Glutamatergic neuron (in vitro differentiated cells): ENCODE results near the gene MIPOL1. TPM values are rescaled to one million over a fixed set of nuclear protein-coding genes. Genes with fewer than 3 reads are reported as not detected.
"Not testable (repeated sequence)": the region's sequence is repeated elsewhere in the genome, so short reads cannot be mapped to it uniquely, and the experiment has no call there.

ENCODE experiments used
- DNase-seq: peaks from one replicate; pipeline ENCODE4 v3.0.0; 2022
- H3K27ac Mint-ChIP-seq: one replicate; pipeline ENCODE4 v1.8.0; 2020; ENCODE audit warnings: mild to moderate bottlenecking, mixed read lengths, inconsistent platforms; ENCODE audit not compliant: unreplicated experiment
- H3K27me3 Mint-ChIP-seq: one replicate; pipeline ENCODE4 v1.8.0; 2020; ENCODE audit warnings: mild to moderate bottlenecking, moderate library complexity, mixed read lengths, inconsistent platforms; ENCODE audit not compliant: unreplicated experiment
- H3K36me3 Mint-ChIP-seq: one replicate; pipeline ENCODE4 v1.8.0; 2020; ENCODE audit warnings: mild to moderate bottlenecking, mixed read lengths, inconsistent platforms; ENCODE audit not compliant: unreplicated experiment
- H3K4me1 Mint-ChIP-seq: one replicate; pipeline ENCODE4 v1.8.0; 2020; ENCODE audit warnings: mild to moderate bottlenecking, low read depth, mixed read lengths, inconsistent platforms; ENCODE audit not compliant: unreplicated experiment
- H3K4me3 Mint-ChIP-seq: one replicate; pipeline ENCODE4 v1.8.0; 2020; ENCODE audit warnings: mild to moderate bottlenecking, mixed read lengths, inconsistent platforms; ENCODE audit not compliant: unreplicated experiment
- H3K9me3 Mint-ChIP-seq: one replicate; pipeline ENCODE4 v1.8.0; 2020; ENCODE audit warnings: mild to moderate bottlenecking, moderate library complexity, mixed read lengths, inconsistent platforms; ENCODE audit not compliant: unreplicated experiment
- CTCF ChIP-seq: fragments of 200-600 bp; sonication (generic); IDR thresholded peaks from one replicate; pipeline ENCODE4 v1.5.0; 2021; ENCODE audit not compliant: partially characterized antibody, unreplicated experiment
- total RNA-seq: library from RNA; stranded (reverse); fragmentation: NEBNext Ultra II Directional; extraction: Animal tissue kit (Norgen Biotek cat#: 25700); gene quantifications from one replicate; pipeline ENCODE4 v1.2.1, GENCODE V29; 2021; ENCODE audit not compliant: unreplicated experiment

The MIPOL1 gene
- total RNA-seq, 1 donor from 2014 or later: 14.5 TPM

GRCh38 chr14:37553935-37554550, 356.3 kb downstream of the MIPOL1 start:
- H3K27ac Mint-ChIP-seq: no peak overlapping the region
- H3K36me3 Mint-ChIP-seq: peaks cover 22% of the 10 kb centered on the region
- DNase-seq: no peak
- TF ChIP-seq CTCF: no peak
- peaks cover 2% of the 10 kb centered on the region for H3K27me3 Mint-ChIP-seq
- H3K4me1 Mint-ChIP-seq: no peaks in the 10 kb centered on the region
- H3K9me3 Mint-ChIP-seq: peaks cover 6% of the 10 kb centered on the region
- no peak overlapping the region for H3K4me3 Mint-ChIP-seq

- DNase-seq, H3K9me3 Mint-ChIP-seq, H3K27ac Mint-ChIP-seq: not testable (repeated sequence)
Measured at GRCh38 chr14:37555596-37555995, 357.9 kb downstream of the MIPOL1 start.

GRCh38 chr14:37558740-37559139, 361.0 kb downstream of the MIPOL1 start:
- Mint-ChIP-seq H3K36me3 (peaks cover 18% of the 10 kb centered on the region), H3K27ac (no peak overlapping the region), H3K4me3 (no peak overlapping the region), H3K27me3 (peaks cover 2% of the 10 kb centered on the region), H3K4me1 (no peaks in the 10 kb centered on the region), H3K9me3 (peaks cover 6% of the 10 kb centered on the region)
- DNase-seq: no peak
- no peak for TF ChIP-seq CTCF

More at GRCh38 chr14:37555596-37555995, 357.9 kb downstream of the MIPOL1 start:
- peaks cover 22% of the 10 kb centered on the region for H3K36me3 Mint-ChIP-seq
- H3K4me1 Mint-ChIP-seq, H3K4me3 Mint-ChIP-seq, H3K27me3 Mint-ChIP-seq: not testable (repeated sequence)

GRCh38 chr14:37559386-37559785, 361.6 kb downstream of the MIPOL1 start:
- Mint-ChIP-seq H3K9me3 (peaks cover 6% of the 10 kb centered on the region), H3K36me3 (peaks cover 13% of the 10 kb centered on the region), H3K27ac (no peak overlapping the region), H3K4me3 (no peak overlapping the region), H3K4me1 (no peaks in the 10 kb centered on the region), H3K27me3 (peaks cover 2% of the 10 kb centered on the region)
- DNase-seq: no peak
- TF ChIP-seq CTCF: no peak

- no peak for TF ChIP-seq CTCF
- H3K27ac Mint-ChIP-seq: no peak overlapping the region
- no peaks in the 10 kb centered on the region for H3K9me3 Mint-ChIP-seq
- no peaks in the 10 kb centered on the region for H3K4me1 Mint-ChIP-seq
- H3K36me3 Mint-ChIP-seq: no peaks in the 10 kb centered on the region
- H3K27me3 Mint-ChIP-seq: no peaks in the 10 kb centered on the region
- no peak overlapping the region for H3K4me3 Mint-ChIP-seq
- DNase-seq: no peak
Measured at GRCh38 chr14:37563189-37563588, 365.5 kb downstream of the MIPOL1 start.
